22Rv1 (cell line): Measurements from ENCODE around the gene RAB11FIP5.

Experiments used
- ZFX ChIP-seq: fragments of 450-650 bp; IDR thresholded peaks from 2 replicates; pipeline ENCODE4 v1.6.1; 2017; ENCODE audit warnings: antibody characterized with exemption, borderline replicate concordance
- TF ChIP-seq, protein P1 (sequence below): fragments of 450-650 bp; IDR thresholded peaks from 2 replicates; pipeline ENCODE4 v1.5.1; 2017; ENCODE audit warnings: mild to moderate bottlenecking

GRCh38 chr2:73034661-73035375, 77.9 kb downstream of the RAB11FIP5 start:
- TF ChIP-seq, protein P1, sequence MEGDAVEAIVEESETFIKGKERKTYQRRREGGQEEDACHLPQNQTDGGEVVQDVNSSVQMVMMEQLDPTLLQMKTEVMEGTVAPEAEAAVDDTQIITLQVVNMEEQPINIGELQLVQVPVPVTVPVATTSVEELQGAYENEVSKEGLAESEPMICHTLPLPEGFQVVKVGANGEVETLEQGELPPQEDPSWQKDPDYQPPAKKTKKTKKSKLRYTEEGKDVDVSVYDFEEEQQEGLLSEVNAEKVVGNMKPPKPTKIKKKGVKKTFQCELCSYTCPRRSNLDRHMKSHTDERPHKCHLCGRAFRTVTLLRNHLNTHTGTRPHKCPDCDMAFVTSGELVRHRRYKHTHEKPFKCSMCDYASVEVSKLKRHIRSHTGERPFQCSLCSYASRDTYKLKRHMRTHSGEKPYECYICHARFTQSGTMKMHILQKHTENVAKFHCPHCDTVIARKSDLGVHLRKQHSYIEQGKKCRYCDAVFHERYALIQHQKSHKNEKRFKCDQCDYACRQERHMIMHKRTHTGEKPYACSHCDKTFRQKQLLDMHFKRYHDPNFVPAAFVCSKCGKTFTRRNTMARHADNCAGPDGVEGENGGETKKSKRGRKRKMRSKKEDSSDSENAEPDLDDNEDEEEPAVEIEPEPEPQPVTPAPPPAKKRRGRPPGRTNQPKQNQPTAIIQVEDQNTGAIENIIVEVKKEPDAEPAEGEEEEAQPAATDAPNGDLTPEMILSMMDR, result no peak
- no peak for TF ChIP-seq ZFX
